GM21717 (cell line): ENCODE results near the gene CNOT11.
"Not testable (repeated sequence)": the region's sequence is repeated elsewhere in the genome, so short reads cannot be mapped to it uniquely, and the experiment has no call there.

Source experiments
- ATAC-seq: cut with Tn5 transposase; IDR thresholded peaks from one replicate; pipeline ENCODE4 v1.9.1; 2021; ENCODE audit warnings: mild to moderate bottlenecking, moderate library complexity; ENCODE audit not compliant: unreplicated experiment

CNOT11 gene

GRCh38 chr2:101307950-101308431, 55.3 kb downstream of the CNOT11 start:
- peak; percentile 16 for ATAC-seq

DNA sequence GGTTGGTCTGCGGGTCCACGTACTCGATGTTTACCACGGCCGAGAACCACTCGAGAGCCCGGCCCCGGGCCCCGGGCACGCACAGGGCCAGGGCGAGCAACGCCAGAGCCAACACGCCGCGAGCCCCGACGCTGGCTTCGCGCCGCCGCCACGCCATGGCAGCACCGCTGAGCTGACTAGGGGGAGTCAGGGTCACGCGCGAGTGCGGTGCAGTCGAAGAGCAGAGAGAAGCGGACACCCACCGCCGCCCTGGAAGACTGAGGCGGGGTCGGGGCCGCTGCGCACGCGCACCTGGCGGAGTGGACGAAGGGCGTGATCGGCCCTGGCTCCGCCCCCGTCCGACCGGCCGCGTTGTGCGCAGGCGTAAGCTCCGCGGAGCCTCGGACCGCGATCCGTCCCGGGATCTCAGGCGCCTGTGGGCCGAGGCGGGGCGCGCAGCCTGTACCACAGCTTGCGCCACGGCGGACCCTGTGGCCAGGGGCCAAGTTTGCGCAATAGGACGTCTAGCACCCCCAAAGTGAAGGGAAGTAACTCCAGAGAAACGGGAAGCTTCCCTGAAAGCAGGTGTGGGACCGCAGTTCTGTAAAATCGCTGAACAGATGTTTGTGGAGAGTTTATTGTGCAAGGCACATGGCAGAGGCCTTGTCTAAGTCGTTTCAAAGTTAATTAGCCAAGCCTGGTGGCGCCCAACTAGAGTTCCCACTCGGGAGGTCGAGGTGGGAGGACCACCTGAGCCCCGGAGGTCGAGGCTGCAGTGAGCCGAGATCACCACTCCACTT, 55.9 kb downstream of the CNOT11 start, which contains the start of gene RNF149:
TSS of gene RNF149 (minus strand) at position 270 of the 779 bp plus-strand sequence. CDS start at position 157, 113 bp downstream.
- peak; percentile 63 for ATAC-seq

GRCh38 chr2:101310090-101310833, 57.6 kb downstream of the CNOT11 start:
- ATAC-seq = no peak

GRCh38 chr2:101310834-101311695, 58.4 kb downstream of the CNOT11 start:
- no peak for ATAC-seq

GRCh38 chr2:101311696-101312017, 59.0 kb downstream of the CNOT11 start:
- no peak for ATAC-seq

GRCh38 chr2:101316568-101316967, 63.9 kb downstream of the CNOT11 start:
- not testable (repeated sequence) for ATAC-seq
